Measurements from ENCODE around the gene INPP5D.
"Not testable (repeated sequence)": the region's sequence is repeated elsewhere in the genome, so short reads cannot be mapped to it uniquely, and the experiment has no call there.

INPP5D gene

DNA sequence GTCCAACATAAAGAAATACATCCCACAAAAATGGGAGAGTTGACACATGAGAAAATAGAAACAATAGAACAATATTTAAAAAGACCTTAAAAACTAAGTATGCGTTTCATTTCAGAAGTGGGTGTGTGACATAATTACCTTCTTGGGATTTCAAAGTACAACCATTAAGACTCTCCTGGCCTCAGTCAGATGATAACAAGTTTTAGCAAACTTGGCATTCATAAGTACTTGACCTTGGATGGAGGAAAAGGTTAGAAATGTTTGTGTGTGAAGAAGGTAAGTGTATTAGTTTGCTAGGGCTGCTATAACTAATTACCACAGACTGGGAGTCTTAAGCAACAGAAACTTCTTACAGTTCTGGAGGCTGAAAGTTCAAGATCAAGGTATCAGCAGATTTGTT, 42.2 kb upstream of the INPP5D start:
- no peak overlapping the region for H3K4me3 ChIP-seq (ENCODE audit: low read length)
- H3K9ac ChIP-seq (ENCODE audit: low read length), result no peak overlapping the region
- no peaks in the 10 kb centered on the region for H3K36me3 ChIP-seq (replicated peaks; ENCODE audit: low read depth, low read length)
- no peaks in the 10 kb centered on the region for H3K9me3 ChIP-seq (ENCODE audit: insufficient read depth, low read length)
- no peak overlapping the region for H3K27ac ChIP-seq (ENCODE audit: low read length)
- TF ChIP-seq EZH2phosphoT487 (IDR thresholded peaks at IDR 0.05; ENCODE audit: low read depth), result no peak
- TF ChIP-seq, protein P1, sequence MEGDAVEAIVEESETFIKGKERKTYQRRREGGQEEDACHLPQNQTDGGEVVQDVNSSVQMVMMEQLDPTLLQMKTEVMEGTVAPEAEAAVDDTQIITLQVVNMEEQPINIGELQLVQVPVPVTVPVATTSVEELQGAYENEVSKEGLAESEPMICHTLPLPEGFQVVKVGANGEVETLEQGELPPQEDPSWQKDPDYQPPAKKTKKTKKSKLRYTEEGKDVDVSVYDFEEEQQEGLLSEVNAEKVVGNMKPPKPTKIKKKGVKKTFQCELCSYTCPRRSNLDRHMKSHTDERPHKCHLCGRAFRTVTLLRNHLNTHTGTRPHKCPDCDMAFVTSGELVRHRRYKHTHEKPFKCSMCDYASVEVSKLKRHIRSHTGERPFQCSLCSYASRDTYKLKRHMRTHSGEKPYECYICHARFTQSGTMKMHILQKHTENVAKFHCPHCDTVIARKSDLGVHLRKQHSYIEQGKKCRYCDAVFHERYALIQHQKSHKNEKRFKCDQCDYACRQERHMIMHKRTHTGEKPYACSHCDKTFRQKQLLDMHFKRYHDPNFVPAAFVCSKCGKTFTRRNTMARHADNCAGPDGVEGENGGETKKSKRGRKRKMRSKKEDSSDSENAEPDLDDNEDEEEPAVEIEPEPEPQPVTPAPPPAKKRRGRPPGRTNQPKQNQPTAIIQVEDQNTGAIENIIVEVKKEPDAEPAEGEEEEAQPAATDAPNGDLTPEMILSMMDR (IDR thresholded peaks at IDR 0.05; ENCODE audit: low read depth, low read length), result no peak
- no peaks in the 10 kb centered on the region for H3K79me2 ChIP-seq (ENCODE audit: low read length)
- no peak overlapping the region for H2AFZ ChIP-seq (ENCODE audit: low read depth, low read length)
- no peaks in the 10 kb centered on the region for H4K20me1 ChIP-seq (ENCODE audit: insufficient read depth, low read length)
- H3K4me1 ChIP-seq (ENCODE audit: low read length), result no peaks in the 10 kb centered on the region
- no peak overlapping the region for H3K4me2 ChIP-seq (ENCODE audit: low read length)
- H3K27me3 ChIP-seq (ENCODE audit: low read depth, low read length), result no peaks in the 10 kb centered on the region

DNA sequence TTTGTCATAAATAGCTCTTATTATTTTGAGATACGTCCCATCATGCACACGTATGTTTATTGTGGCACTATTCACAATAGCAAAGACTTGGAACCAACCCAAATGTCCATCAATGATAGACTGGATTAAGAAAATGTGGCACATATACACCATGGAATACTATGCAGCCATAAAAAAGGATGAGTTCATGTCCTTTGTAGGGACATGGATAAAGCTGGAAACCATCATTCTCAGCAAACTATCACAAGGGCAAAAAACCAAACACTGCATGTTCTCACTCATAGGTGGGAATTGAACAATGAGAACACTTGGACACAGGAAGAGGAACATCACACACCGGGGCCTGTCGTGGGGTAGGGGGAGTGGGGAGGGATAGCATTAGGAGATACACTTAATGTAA, 40.5 kb upstream of the INPP5D start:
- H3K9ac ChIP-seq (ENCODE audit: low read length); H3K4me3 ChIP-seq (ENCODE audit: low read length); H3K79me2 ChIP-seq (ENCODE audit: low read length); H3K27ac ChIP-seq (ENCODE audit: low read length); H4K20me1 ChIP-seq (ENCODE audit: insufficient read depth, low read length); H3K4me2 ChIP-seq (ENCODE audit: low read length); H3K27me3 ChIP-seq (ENCODE audit: low read depth, low read length); H3K4me1 ChIP-seq (ENCODE audit: low read length); H3K9me3 ChIP-seq (ENCODE audit: insufficient read depth, low read length); H2AFZ ChIP-seq (ENCODE audit: low read depth, low read length); H3K36me3 ChIP-seq (replicated peaks; ENCODE audit: low read depth, low read length): not testable (repeated sequence)

GRCh38 chr2:233020454-233020853, 39.7 kb upstream of the INPP5D start:
- no peak overlapping the region for H3K9ac ChIP-seq (ENCODE audit: low read length)
- H4K20me1 ChIP-seq (ENCODE audit: insufficient read depth, low read length), result no peaks in the 10 kb centered on the region
- no peaks in the 10 kb centered on the region for H3K27me3 ChIP-seq (ENCODE audit: low read depth, low read length)
- no peak for TF ChIP-seq EZH2phosphoT487 (IDR thresholded peaks at IDR 0.05; ENCODE audit: low read depth)
- TF ChIP-seq, protein P1 (IDR thresholded peaks at IDR 0.05; ENCODE audit: low read depth, low read length), result no peak
- no peaks in the 10 kb centered on the region for H3K79me2 ChIP-seq (ENCODE audit: low read length)
- H3K36me3 ChIP-seq (replicated peaks; ENCODE audit: low read depth, low read length), result no peaks in the 10 kb centered on the region
- no peak overlapping the region for H3K4me2 ChIP-seq (ENCODE audit: low read length)
- H3K4me1 ChIP-seq (ENCODE audit: low read length), result no peaks in the 10 kb centered on the region
- no peak overlapping the region for H3K4me3 ChIP-seq (ENCODE audit: low read length)
- H2AFZ ChIP-seq (ENCODE audit: low read depth, low read length), result no peak overlapping the region
- H3K27ac ChIP-seq (ENCODE audit: low read length), result no peak overlapping the region
- H3K9me3 ChIP-seq (ENCODE audit: insufficient read depth, low read length), result no peaks in the 10 kb centered on the region

GRCh38 chr2:233021771-233022170, 38.4 kb upstream of the INPP5D start:
- Histone ChIP-seq H2AFZ (ENCODE audit: low read depth, low read length) (no peak overlapping the region), H3K9ac (ENCODE audit: low read length) (no peak overlapping the region), H3K4me1 (ENCODE audit: low read length) (no peaks in the 10 kb centered on the region), H3K9me3 (ENCODE audit: insufficient read depth, low read length) (no peaks in the 10 kb centered on the region), H3K27ac (ENCODE audit: low read length) (no peak overlapping the region), H3K4me3 (ENCODE audit: low read length) (no peak overlapping the region), H3K79me2 (ENCODE audit: low read length) (no peaks in the 10 kb centered on the region), H3K36me3 (replicated peaks; ENCODE audit: low read depth, low read length) (no peaks in the 10 kb centered on the region), H3K27me3 (ENCODE audit: low read depth, low read length) (no peaks in the 10 kb centered on the region), H3K4me2 (ENCODE audit: low read length) (no peak overlapping the region), H4K20me1 (ENCODE audit: insufficient read depth, low read length) (no peaks in the 10 kb centered on the region)
- no peak for TF ChIP-seq EZH2phosphoT487 (IDR thresholded peaks at IDR 0.05; ENCODE audit: low read depth)
- TF ChIP-seq, protein P1 (IDR thresholded peaks at IDR 0.05; ENCODE audit: low read depth, low read length), result no peak

DNA sequence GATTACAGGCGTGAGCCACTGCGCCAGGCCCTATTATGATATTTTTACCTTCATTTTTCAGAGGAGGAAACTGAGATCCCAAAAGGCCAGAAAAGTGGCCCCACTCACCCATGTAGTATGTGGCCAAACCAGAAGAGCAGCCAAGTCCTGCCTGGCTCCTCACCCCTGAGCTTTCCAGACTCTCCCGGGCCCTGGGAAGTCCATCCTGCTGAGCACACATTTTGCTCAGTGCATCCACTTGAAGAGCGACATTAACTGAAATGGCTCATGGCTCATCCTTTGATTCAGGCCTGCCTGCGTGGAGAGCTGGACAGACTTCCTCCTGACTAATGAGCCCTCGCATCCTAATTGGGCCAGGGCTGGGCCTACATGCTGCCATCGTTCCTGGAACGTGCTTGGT, 37.6 kb upstream of the INPP5D start:
- H3K4me2 ChIP-seq (ENCODE audit: low read length), result no peak overlapping the region
- no peaks in the 10 kb centered on the region for H3K36me3 ChIP-seq (replicated peaks; ENCODE audit: low read depth, low read length)
- no peak overlapping the region for H3K9ac ChIP-seq (ENCODE audit: low read length)
- H3K27ac ChIP-seq (ENCODE audit: low read length), result no peak overlapping the region
- no peaks in the 10 kb centered on the region for H3K4me1 ChIP-seq (ENCODE audit: low read length)
- H3K27me3 ChIP-seq (ENCODE audit: low read depth, low read length), result no peaks in the 10 kb centered on the region
- no peaks in the 10 kb centered on the region for H4K20me1 ChIP-seq (ENCODE audit: insufficient read depth, low read length)
- no peaks in the 10 kb centered on the region for H3K79me2 ChIP-seq (ENCODE audit: low read length)
- no peak overlapping the region for H2AFZ ChIP-seq (ENCODE audit: low read depth, low read length)
- H3K9me3 ChIP-seq (ENCODE audit: insufficient read depth, low read length), result no peaks in the 10 kb centered on the region
- TF ChIP-seq, protein P1 (IDR thresholded peaks at IDR 0.05; ENCODE audit: low read depth, low read length), result no peak
- no peak for TF ChIP-seq EZH2phosphoT487 (IDR thresholded peaks at IDR 0.05; ENCODE audit: low read depth)
- no peak overlapping the region for H3K4me3 ChIP-seq (ENCODE audit: low read length)

Data from OCI-LY3 (cell line).